ENCODE measurements around the gene NAP1L4. TPM values are rescaled to one million over a fixed set of nuclear protein-coding genes. Genes with fewer than 3 reads are reported as not detected.

The NAP1L4 gene
- total RNA-seq, 1 donor from 2014 or later, result 156 TPM

DNA sequence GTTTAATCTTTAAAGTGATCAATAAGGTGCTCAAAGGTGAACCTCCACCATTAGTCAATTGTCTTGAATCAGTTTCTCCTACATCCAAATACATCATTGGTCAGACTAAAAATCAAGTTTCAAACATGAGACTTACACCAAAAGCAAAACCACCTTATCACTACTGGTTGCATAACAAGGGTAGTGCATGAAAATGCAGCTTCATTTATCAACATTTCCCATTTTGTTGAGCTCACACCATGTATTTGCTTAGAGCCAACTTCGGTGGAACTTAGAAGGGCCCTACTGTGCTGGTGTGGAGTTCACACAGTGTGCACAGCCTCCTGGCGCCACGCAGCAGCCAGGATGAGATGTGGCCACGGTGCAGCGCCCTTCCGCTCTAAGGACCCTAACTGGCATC is 39.8 kb downstream of the NAP1L4 start:
- TF ChIP-seq, protein P1, sequence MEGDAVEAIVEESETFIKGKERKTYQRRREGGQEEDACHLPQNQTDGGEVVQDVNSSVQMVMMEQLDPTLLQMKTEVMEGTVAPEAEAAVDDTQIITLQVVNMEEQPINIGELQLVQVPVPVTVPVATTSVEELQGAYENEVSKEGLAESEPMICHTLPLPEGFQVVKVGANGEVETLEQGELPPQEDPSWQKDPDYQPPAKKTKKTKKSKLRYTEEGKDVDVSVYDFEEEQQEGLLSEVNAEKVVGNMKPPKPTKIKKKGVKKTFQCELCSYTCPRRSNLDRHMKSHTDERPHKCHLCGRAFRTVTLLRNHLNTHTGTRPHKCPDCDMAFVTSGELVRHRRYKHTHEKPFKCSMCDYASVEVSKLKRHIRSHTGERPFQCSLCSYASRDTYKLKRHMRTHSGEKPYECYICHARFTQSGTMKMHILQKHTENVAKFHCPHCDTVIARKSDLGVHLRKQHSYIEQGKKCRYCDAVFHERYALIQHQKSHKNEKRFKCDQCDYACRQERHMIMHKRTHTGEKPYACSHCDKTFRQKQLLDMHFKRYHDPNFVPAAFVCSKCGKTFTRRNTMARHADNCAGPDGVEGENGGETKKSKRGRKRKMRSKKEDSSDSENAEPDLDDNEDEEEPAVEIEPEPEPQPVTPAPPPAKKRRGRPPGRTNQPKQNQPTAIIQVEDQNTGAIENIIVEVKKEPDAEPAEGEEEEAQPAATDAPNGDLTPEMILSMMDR (conservative IDR thresholded peaks at IDR 0.05; ENCODE audit: low read depth, low read length), result no peak
- H3K4me3 ChIP-seq (ENCODE audit: low read depth, low read length), result no peak overlapping the region
- no peak for DNase-seq (ENCODE audit: low read depth)

DNA sequence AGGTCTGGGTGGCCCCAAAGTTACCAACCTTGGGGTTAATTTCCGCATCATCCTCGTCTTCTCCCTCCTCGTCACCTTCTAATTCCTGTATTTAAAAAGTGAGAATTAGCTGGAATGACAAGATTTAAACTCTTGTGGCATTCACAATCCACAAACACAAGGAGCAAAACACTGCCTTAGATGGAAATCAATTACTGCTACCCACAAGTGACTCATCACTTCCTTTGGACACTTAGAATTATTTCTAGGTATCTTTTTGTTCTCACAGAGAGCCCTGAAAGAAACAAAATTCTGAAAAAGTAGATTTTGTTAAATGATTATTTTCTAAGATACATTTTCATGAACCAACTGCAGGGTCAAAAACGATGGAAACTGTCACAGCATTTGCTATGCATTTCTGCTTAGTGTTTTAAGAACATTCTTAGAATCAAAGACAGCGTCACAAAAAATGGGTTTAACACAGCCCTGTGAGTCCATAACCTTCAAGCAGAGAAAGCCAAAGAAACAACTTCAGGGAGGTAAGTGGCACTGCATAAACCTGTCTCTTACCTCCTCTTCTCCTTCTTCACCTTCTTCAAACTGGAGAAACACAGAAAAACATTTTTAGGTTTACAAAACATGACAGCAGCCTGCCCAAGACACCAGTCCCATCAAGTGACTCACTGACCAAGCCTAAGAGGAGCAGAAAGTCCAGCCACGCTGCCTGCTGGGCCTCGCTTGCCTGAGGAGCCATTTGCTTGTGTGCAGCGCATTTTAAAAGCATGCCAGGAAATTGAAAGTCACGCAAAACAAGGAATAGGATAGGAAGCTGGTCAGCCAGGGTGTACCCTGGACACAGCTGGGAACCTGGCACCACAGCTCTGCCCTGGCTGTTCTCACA is 40.7 kb downstream of the NAP1L4 start:
- no peak for DNase-seq (ENCODE audit: low read depth)
- H3K4me3 ChIP-seq (ENCODE audit: low read depth, low read length), result no peak overlapping the region
- TF ChIP-seq, protein P1 (conservative IDR thresholded peaks at IDR 0.05; ENCODE audit: low read depth, low read length), result no peak

DNA sequence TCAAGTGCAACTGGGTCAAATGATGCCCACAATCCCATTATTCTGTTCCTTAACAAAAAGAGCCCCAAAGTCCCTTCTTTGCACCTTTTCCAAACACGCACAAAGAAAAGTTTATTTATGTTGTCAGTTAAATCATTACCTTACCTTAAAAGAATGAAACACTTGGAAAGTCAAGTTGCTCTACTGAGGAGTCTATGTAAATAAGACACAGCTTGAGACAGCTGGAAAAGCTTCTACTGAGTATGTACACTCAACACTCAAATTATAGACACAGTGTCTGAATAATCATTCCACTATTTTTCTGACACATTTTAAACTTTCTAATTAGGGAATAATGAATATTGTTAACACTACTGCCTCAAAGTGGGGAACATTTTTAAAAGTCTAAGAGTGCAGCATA is 41.3 kb downstream of the NAP1L4 start:
- DNase-seq (ENCODE audit: low read depth), result no peak
- TF ChIP-seq, protein P1 (conservative IDR thresholded peaks at IDR 0.05; ENCODE audit: low read depth, low read length), result no peak
- H3K4me3 ChIP-seq (ENCODE audit: low read depth, low read length), result no peak overlapping the region

DNA sequence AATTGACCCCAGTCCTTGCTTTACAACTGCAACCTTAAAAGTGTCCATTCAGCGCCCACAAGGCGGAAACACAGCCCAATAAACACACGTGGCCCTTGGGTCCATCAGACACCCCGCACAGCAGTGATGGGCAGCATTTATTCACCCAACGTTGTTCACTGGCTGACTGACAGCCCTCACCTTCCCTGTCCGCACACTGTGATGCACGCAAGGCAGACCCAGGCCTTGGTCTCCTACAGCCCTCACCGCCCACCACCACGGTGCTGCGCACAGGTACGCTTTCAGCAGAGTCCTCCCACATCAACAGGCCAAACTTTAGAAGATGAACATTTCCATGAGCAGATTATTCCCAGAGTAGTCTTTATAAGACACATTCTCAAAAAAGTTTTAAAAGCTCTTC is 42.2 kb downstream of the NAP1L4 start:
- DNase-seq (ENCODE audit: low read depth), result no peak
- TF ChIP-seq, protein P1 (conservative IDR thresholded peaks at IDR 0.05; ENCODE audit: low read depth, low read length), result no peak
- no peak overlapping the region for H3K4me3 ChIP-seq (ENCODE audit: low read depth, low read length)

DNA sequence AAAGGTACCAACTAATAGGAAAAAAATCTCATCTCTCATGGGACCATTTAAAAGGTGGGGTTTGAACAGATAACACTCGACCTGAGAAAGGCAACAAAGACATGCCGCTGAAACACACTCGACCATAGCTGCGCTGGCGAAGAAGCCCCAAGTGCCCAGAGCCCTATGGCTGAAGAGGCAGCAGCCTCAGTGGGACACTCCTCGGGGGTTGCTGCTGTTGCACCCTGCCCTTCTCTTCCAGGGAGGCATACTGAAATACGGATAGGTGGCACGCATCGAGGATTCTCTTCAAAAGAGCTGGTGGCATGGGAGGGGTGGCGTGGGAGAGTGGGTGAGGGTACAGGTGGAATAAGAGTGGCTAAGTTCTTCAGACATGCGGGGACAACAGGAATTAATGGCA is 44.4 kb downstream of the NAP1L4 start:
- no peak for DNase-seq (ENCODE audit: low read depth)

DNA sequence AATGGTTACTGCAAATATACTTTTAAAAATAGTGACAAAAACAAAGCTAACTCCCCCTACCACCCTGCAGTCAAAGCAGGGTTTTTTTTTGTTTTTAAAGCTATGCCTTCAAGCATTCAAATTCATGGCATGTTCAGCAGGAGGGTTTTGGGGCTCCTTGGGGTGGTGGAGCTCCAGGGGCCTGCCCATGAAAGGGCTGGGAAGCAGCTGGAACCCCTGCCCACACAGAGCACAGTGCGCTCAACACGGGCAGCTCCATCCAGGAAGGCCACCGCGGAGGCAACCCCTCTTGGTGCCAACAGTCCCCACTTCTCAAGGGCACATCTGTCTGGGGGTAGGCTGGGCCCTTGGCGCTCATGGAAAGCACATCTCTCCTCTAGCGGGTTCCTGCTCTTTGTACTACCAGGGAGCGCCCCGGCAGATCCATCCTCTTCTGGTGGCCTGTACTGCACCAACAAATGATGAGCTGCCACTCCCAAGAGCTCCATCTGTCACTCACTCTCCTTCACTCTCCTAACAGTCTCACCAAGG is 46.3 kb downstream of the NAP1L4 start:
- TF ChIP-seq, protein P1 (conservative IDR thresholded peaks at IDR 0.05; ENCODE audit: low read depth, low read length), result no peak
- H3K4me3 ChIP-seq (ENCODE audit: low read depth, low read length), result no peak overlapping the region
- DNase-seq (ENCODE audit: low read depth), result no peak

More for the DNA sequence above, 44.4 kb downstream of the NAP1L4 start:
- TF ChIP-seq, protein P1 (conservative IDR thresholded peaks at IDR 0.05; ENCODE audit: low read depth, low read length), result no peak
- H3K4me3 ChIP-seq (ENCODE audit: low read depth, low read length), result no peak overlapping the region

Measured in epithelial cell of proximal tubule (primary cell).